H1 (cell line): ENCODE results near the gene SMIM35. TPM values are rescaled to one million over a fixed set of nuclear protein-coding genes. Genes with fewer than 3 reads are reported as not detected.

Experiments used
- CBX5 ChIP-seq: fragments of 300-800, 300-1000 bp; sonication (generic); IDR thresholded peaks from 2 replicates; pipeline ENCODE4 v1.7.1; 2016; ENCODE audit warnings: antibody characterized with exemption, low read length, low read depth
- CREB1 ChIP-seq: IDR thresholded peaks from 2 replicates; pipeline ENCODE4 v1.6.1; 2012; ENCODE audit warnings: inconsistent platforms
- POLR2AphosphoS5 ChIP-seq: IDR thresholded peaks from 2 replicates; pipeline ENCODE4 v1.6.1; 2011; ENCODE audit warnings: low read depth, low read length
- RFX5 ChIP-seq: IDR thresholded peaks from 2 replicates; pipeline ENCODE4 v1.6.1; 2011; ENCODE audit warnings: low read depth, low read length, improper control_type of control experiment, borderline replicate concordance
- SP1 ChIP-seq: IDR thresholded peaks from 2 replicates; pipeline ENCODE4 v1.6.1; 2011; ENCODE audit warnings: low read depth, low read length
- TAF1 ChIP-seq: IDR thresholded peaks from 2 replicates; pipeline ENCODE4 v1.6.1; 2011; ENCODE audit warnings: mild to moderate bottlenecking, low read depth, low read length
- TBP ChIP-seq: IDR thresholded peaks from 2 replicates; pipeline ENCODE4 v1.6.1; 2011; ENCODE audit warnings: low read depth, low read length, improper control_type of control experiment
- YY1 ChIP-seq: IDR thresholded peaks from 2 replicates; pipeline ENCODE4 v1.6.1; 2011; ENCODE audit warnings: low read depth, mild to moderate bottlenecking, low read length
- polyA plus RNA-seq, 7 experiments: library from polyadenylated mRNA; depleted of rRNA in 3 of 7; stranded (reverse) in 5 of 7; unstranded in 2 of 7; fragments of >200 nt in 5 of 7; fragments of 200-250 nt in 2 of 7; gene quantifications; 1 replicate in 5 of 7; 2 replicates in 1 of 7; 4 replicates in 1 of 7; pipeline versions ENCODE4 v1.2.1 to v1.2.3, GENCODE V29; 2011 to 2013; ENCODE audit warnings: missing spikeins in 2 of 7, mixed read lengths in 2 of 7
- total RNA-seq: library from RNA; stranded (reverse); fragmentation: NEBNext Ultra II Directional; extraction: Animal tissue kit (Norgen Biotek cat#: 25700); gene quantifications from 2 replicates; pipeline ENCODE4 v1.2.1, GENCODE V29; 2021

Gene SMIM35
- total and polyA plus RNA-seq, 2 of the 8 experiments (the other 6 are each of a cell fraction or from before 2014, with no cell fraction given), result not detected

GRCh38 chr11:118128721-118129470 lies 42.1 kb upstream of the SMIM35 start (continued):
- no peak for TF ChIP-seq RFX5
- TF ChIP-seq YY1, result no peak
- no peak for TF ChIP-seq TAF1
- no peak for TF ChIP-seq POLR2AphosphoS5
- no peak for TF ChIP-seq CREB1
- TF ChIP-seq TBP, result no peak
- TF ChIP-seq CBX5, result no peak
- TF ChIP-seq SP1, result no peak
